Lower leg skin (tissue), 4 donors: ENCODE data around the gene C1QTNF12. TPM values are rescaled to one million over a fixed set of nuclear protein-coding genes. Genes with fewer than 3 reads are reported as not detected.
"Not testable (repeated sequence)": the region's sequence is repeated elsewhere in the genome, so short reads cannot be mapped to it uniquely, and the experiment has no call there.

ENCODE experiments used
- DNase-seq, 2 donors: peaks; one replicate each; pipeline ENCODE4 v3.0.0-alpha.2; 2019; ENCODE audit warnings: low spot score in 2 of 2
- H3K4me3 ChIP-seq: fragments of 200-600 bp; sonication (generic); 2 replicates; pipeline ENCODE4 v1.5.1; 2017; ENCODE audit warnings: mild to moderate bottlenecking, low read depth; ENCODE audit not compliant: poor library complexity, severe bottlenecking
- CTCF ChIP-seq, 3 donors: fragments of 450-650 bp; IDR thresholded peaks; one replicate each; pipeline ENCODE4 v1.5.1; 2016; ENCODE audit warnings: antibody characterized with exemption in 3 of 3, mild to moderate bottlenecking in 3 of 3, moderate library complexity in 2 of 3
- POLR2A ChIP-seq, 2 donors: fragments of 450-650 bp; IDR thresholded peaks; one replicate each; pipeline ENCODE4 v1.6.1; 2016 to 2017; ENCODE audit warnings: antibody characterized with exemption in 2 of 2, mild to moderate bottlenecking in 1 of 2, moderate library complexity in 1 of 2
- WGBS, 2 donors: methylation state at CpG; one replicate each; pipeline ENCODE4 v1.1.5; 2018; 5-methylcytosine and 5-hydroxymethylcytosine counted together
- intact Hi-C: fragments of 100-400 bp; cut with DNase I; formaldehyde crosslinking; loops from one replicate; pipeline ENCODE4 v1.15.0; 2023; ENCODE audit warnings: low total_unique reads
- total RNA-seq, 4 donors: library from RNA; depleted of rRNA; stranded (reverse); fragments of >200 nt; gene quantifications; one replicate each; pipeline ENCODE4 v1.1.0, GENCODE V29; 2016

Gene C1QTNF12
- total RNA-seq, 4 donors from 2014 or later = 0.46 to 9.8 (median 5.9) TPM; not detected in 1

GRCh38 chr1:1255078-1255477 is 8.6 kb upstream of the C1QTNF12 start:
- no peak for TF ChIP-seq POLR2A (IDR thresholded peaks at IDR 0.05)
- TF ChIP-seq CTCF (IDR thresholded peaks at IDR 0.05) = no peak
- H3K4me3 ChIP-seq = no peak overlapping the region
- intact Hi-C loops = no loop called here
- 93 to 94% methylated on average over 26 of the region's 26 CpGs for WGBS, 2 donors
- DNase-seq = no peak

GRCh38 chr1:1254667-1254998 is 8.1 kb upstream of the C1QTNF12 start:
- no peak overlapping the region for H3K4me3 ChIP-seq
- TF ChIP-seq CTCF (IDR thresholded peaks at IDR 0.05) = no peak
- TF ChIP-seq POLR2A (IDR thresholded peaks at IDR 0.05) = no peak
- DNase-seq = no peak
- intact Hi-C loops = no loop called here
- WGBS, 2 donors = 84 to 88% methylated on average over 15 to 21 of the region's 21 CpGs

- intact Hi-C loops = no loop called here
- no peak overlapping the region for H3K4me3 ChIP-seq
- 92 to 96% methylated on average over 46 of the region's 50 CpGs for WGBS, 2 donors
- DNase-seq = no peak
- TF ChIP-seq CTCF (IDR thresholded peaks at IDR 0.05) = no peak
- no peak for TF ChIP-seq POLR2A (IDR thresholded peaks at IDR 0.05)
Observed at GRCh38 chr1:1253972-1254666, 7.6 kb upstream of the C1QTNF12 start.

- intact Hi-C loops = no loop called here
- 88 to 92% methylated on average over 11 to 12 of the region's 12 CpGs for WGBS, 2 donors
- no peak for TF ChIP-seq POLR2A (IDR thresholded peaks at IDR 0.05)
- TF ChIP-seq CTCF (IDR thresholded peaks at IDR 0.05) = no peak
- DNase-seq = no peak
- H3K4me3 ChIP-seq = no peak overlapping the region
Observed at GRCh38 chr1:1253314-1253713, 6.8 kb upstream of the C1QTNF12 start.

DNA sequence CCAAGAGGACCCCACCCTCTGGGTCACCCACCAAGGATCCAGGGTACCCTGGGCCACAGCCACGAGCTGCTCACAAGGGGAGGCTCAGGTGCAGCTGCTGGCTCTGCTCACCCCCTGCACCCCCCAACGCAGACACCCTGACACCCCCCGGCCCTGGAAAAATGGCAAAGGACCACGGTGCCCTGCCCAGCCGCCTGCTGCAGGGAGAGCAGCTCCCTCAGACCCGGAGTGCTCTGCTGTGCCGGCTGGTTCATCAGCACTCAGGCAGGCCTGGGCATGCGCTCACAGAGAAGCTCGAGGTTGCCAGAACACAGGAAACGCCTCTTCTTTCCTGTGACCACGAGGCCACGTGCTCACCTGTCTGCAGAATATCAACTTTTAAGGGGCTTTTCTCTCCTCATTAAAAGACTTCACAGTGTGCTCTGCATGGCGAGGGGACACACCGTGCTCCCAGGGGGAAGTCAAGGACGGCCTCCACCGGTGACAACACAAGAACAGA is 4.3 kb upstream of the C1QTNF12 start:
- intact Hi-C loops = no loop called here
- TF ChIP-seq CTCF (IDR thresholded peaks at IDR 0.05) = no peak
- no peak for TF ChIP-seq POLR2A (IDR thresholded peaks at IDR 0.05)
- WGBS, 2 donors = 66 to 75% methylated on average over 10 to 16 of the region's 16 CpGs
- no peak for DNase-seq
- H3K4me3 ChIP-seq = no peak overlapping the region

GRCh38 chr1:1248009-1248913 is 1.7 kb upstream of the C1QTNF12 start:
- H3K4me3 ChIP-seq, DNase-seq, intact Hi-C loops: not testable (repeated sequence)
- 85 to 88% methylated on average over 8 to 15 of the region's 21 CpGs for WGBS, 2 donors
